Peyer's patch (tissue), 4 donors: ENCODE results near the gene HRH2. TPM values are rescaled to one million over a fixed set of nuclear protein-coding genes. Genes with fewer than 3 reads are reported as not detected.
"Not testable (repeated sequence)": the region's sequence is repeated elsewhere in the genome, so short reads cannot be mapped to it uniquely, and the experiment has no call there.

Experiments used
- DNase-seq, 3 donors: peaks; one replicate each; pipeline ENCODE4 v3.0.0-alpha.2; 2017 to 2019
- H3K27ac ChIP-seq, 4 donors: fragments of 200-600 bp; sonication (generic); one replicate each; pipeline ENCODE4 v1.5.1; 2016 to 2019
- H3K27me3 ChIP-seq, 2 donors: fragments of 200-600 bp; sonication (generic); one replicate each; pipeline ENCODE4 v1.5.1; 2019
- H3K36me3 ChIP-seq, 3 donors: fragments of 200-600 bp; sonication (generic); one replicate each; pipeline ENCODE4 v1.5.1; 2016 to 2019
- H3K4me1 ChIP-seq, 4 donors: fragments of 200-600 bp; sonication (generic); one replicate each; pipeline ENCODE4 v1.5.1; 2016 to 2019
- H3K4me3 ChIP-seq, 4 donors: fragments of 200-600 bp; sonication (generic); 1 replicate in 3 of 4; 2 replicates in 1 of 4; pipeline ENCODE4 v1.5.1; 2016 to 2019; ENCODE audit warnings: mild to moderate bottlenecking in 1 of 4
- H3K9me3 ChIP-seq, 4 donors: fragments of 200-600 bp; sonication (generic); one replicate each; pipeline ENCODE4 v1.5.1; 2016 to 2019; ENCODE audit warnings: mild to moderate bottlenecking in 1 of 4
- CTCF ChIP-seq, 6 experiments: fragments of 450-650 bp in 4 of 6; fragments of 200-600 bp in 2 of 6; sonication (generic) in 1 of 6; IDR thresholded peaks; one replicate each; pipeline ENCODE4 v1.5.1; 2017 to 2019; ENCODE audit warnings: antibody characterized with exemption in 6 of 6, mild to moderate bottlenecking in 3 of 6, moderate library complexity in 1 of 6
- POLR2A ChIP-seq, 2 donors: fragments of 450-650 bp; IDR thresholded peaks; one replicate each; pipeline ENCODE4 v1.5.1; 2017; ENCODE audit warnings: antibody characterized with exemption in 2 of 2, mild to moderate bottlenecking in 2 of 2, moderate library complexity in 2 of 2
- total RNA-seq, 4 donors: library from RNA; depleted of rRNA; stranded (reverse); fragments of >200 nt; gene quantifications; one replicate each; pipeline ENCODE4 v1.1.0, GENCODE V29; 2016

Gene HRH2
- total RNA-seq, 4 donors from 2014 or later = 0.83 to 8.6 (median 2.2) TPM

- no peak overlapping the region for H3K4me3 ChIP-seq
- TF ChIP-seq CTCF (IDR thresholded peaks at IDR 0.05) (no peak), POLR2A (IDR thresholded peaks at IDR 0.05) (no peak)
- no peaks in the 10 kb centered on the region for H3K36me3 ChIP-seq
- H3K4me1 ChIP-seq = no peaks in the 10 kb centered on the region
- no peak for DNase-seq
- peaks cover 0 to 10% (median 4%) of the 10 kb centered on the region in 4 donors for H3K9me3 ChIP-seq
- no peaks in the 10 kb centered on the region for H3K27me3 ChIP-seq
- no peak overlapping the region for H3K27ac ChIP-seq
These were observed 11.6 kb upstream of the HRH2 start for GRCh38 chr5:175646251-175646650.

- H3K9me3 ChIP-seq = peaks cover 0 to 10% (median 4%) of the 10 kb centered on the region in 4 donors
- no peaks in the 10 kb centered on the region for H3K27me3 ChIP-seq
- no peaks in the 10 kb centered on the region for H3K36me3 ChIP-seq
- no peak overlapping the region for H3K27ac ChIP-seq
- H3K4me1 ChIP-seq = no peaks in the 10 kb centered on the region
- no peak for DNase-seq
- TF ChIP-seq CTCF (IDR thresholded peaks at IDR 0.05) (no peak), POLR2A (IDR thresholded peaks at IDR 0.05) (no peak)
- no peak overlapping the region for H3K4me3 ChIP-seq
These were observed 7.9 kb upstream of the HRH2 start for GRCh38 chr5:175649967-175650366.

GRCh38 chr5:175650430-175651205 lies 7.3 kb upstream of the HRH2 start:
- DNase-seq, H3K4me1 ChIP-seq, H3K27me3 ChIP-seq, H3K27ac ChIP-seq, H3K36me3 ChIP-seq, H3K4me3 ChIP-seq: not testable (repeated sequence)
- peaks cover 0 to 10% (median 4%) of the 10 kb centered on the region in 4 donors for H3K9me3 ChIP-seq

GRCh38 chr5:175652741-175653663 lies 4.9 kb upstream of the HRH2 start:
- Histone ChIP-seq H3K9me3 (peaks cover 0 to 10% (median 4%) of the 10 kb centered on the region in 4 donors), H3K4me1 (peaks cover 0 to under 1% (median 0%) of the 10 kb centered on the region in 4 donors), H3K36me3 (no peaks in the 10 kb centered on the region), H3K27me3 (peaks cover 0 to 7% of the 10 kb centered on the region in 2 donors), H3K4me3 (no peak overlapping the region), H3K27ac (peak overlapping the region in 1 of 4 donors; percentile 19)
- DNase-seq = peak in 2 of 3 donors; percentile 42 to 69
- TF ChIP-seq CTCF (IDR thresholded peaks at IDR 0.05) = no peak
- no peak for TF ChIP-seq POLR2A (IDR thresholded peaks at IDR 0.05)

GRCh38 chr5:175653763-175654162 lies 4.1 kb upstream of the HRH2 start:
- Histone ChIP-seq H3K9me3 (peaks cover 0 to 14% (median 4%) of the 10 kb centered on the region in 4 donors), H3K36me3 (no peaks in the 10 kb centered on the region), H3K27me3 (peaks cover 0 to 11% of the 10 kb centered on the region in 2 donors), H3K4me3 (no peak overlapping the region), H3K27ac (no peak overlapping the region), H3K4me1 (peaks cover 0 to 8% (median 0%) of the 10 kb centered on the region in 4 donors)
- no peak for DNase-seq
- TF ChIP-seq POLR2A (IDR thresholded peaks at IDR 0.05) = no peak
- no peak for TF ChIP-seq CTCF (IDR thresholded peaks at IDR 0.05)
